T-helper 2 cell treated with Interferon-gamma antibody and Interleukin-4, amounts not matched to agents 100 ng/mL and 5 ng/mL, for 36 hours (primary cell): ENCODE results near the gene MED29. TPM values are rescaled to one million over a fixed set of nuclear protein-coding genes. Genes with fewer than 3 reads are reported as not detected.

Experiments used
- intact Hi-C: fragments of 100-400 bp; cut with micrococcal nuclease; formaldehyde crosslinking; loops from one replicate; pipeline ENCODE4 v1.15.1; 2023
- total RNA-seq: library from RNA; stranded (reverse); gene quantifications from 2 replicates; pipeline ENCODE4 v1.2.3, GENCODE V29; 2022

MED29 gene
- total RNA-seq, 1 donor from 2014 or later: 35.8 TPM

DNA sequence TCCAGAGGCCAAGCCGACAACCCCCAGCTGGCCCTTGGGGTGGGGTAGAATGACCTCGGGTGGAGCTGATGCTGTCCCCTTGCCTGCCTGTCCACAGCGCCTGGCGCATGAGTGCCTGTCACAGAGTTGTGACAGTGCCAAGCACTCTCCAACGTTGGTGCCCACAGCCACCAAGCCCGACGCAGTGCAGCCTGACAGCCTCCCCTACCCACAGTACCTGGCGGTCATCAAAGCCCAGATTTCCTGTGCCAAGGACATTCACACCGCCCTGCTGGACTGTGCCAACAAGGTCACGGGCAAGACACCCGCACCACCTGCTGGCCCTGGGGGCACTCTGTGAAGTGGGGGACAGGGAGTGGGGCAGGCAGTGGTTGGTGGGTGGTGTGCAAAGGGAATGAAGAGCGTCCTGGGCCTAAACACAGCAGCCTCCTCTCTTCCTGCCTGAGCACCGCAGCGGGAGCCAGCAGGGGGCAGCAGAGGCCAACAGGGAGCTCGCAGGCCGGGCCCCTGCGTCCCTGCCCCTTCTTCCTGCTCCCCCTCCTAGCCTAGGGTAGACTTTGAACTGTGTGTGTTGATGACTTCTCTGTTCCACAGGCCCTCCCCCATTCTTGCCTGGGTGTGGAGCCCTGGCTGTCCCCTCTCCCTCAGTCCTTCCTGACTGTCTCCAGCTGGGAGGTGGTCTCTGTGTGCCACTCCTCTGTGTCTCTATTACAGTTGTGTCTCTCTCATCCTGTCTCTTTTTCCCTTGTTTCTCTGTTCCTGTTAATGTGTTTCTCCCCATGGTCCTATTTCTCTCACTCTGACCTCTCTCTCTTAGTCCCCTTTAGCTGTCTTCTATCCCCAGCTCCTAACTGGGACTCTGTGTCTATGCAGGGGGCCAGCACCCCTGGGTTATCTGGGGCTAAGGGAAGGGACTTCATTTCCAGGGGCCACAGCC, 6.5 kb downstream of the MED29 start:
- intact Hi-C loops: loop anchor here (1.0 to 5.0 kb wide), 2 partner anchors 15 to 135 kb away; partner anchors contain the start of genes EID2B and PLEKHG2

DNA sequence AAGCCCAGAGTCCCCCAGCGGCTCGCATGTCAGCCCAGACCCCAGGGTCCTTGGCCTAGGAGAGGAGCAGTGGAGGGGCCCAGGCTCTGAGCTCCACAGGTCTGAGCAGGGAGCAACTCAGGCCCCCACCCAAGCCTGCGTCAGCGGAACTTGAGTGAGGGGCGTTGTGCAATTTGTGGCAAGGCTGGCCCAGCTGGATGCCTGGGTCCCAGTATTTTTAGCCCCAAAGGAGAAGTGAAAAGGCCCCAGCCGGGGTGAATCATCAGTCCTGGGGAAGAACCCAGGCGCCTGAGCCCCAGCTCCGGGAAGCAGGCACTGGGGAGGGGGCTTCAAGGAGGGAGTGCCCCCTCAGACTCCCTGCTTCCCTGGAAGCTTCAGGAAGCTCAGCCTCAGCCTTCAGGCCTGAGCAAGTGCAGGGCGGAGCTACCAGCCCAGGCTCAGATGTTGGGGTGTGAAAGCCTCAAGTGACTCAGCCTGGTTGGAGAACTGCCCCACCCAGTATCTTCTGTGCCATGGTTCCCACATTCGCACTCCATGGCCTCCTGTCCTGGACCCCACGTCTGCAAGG, 7.2 kb downstream of the MED29 start:
- intact Hi-C loops: loop anchor here (5.0 kb wide), 1 partner anchor 134 kb away; the partner anchor contains the start of gene EID2B

DNA sequence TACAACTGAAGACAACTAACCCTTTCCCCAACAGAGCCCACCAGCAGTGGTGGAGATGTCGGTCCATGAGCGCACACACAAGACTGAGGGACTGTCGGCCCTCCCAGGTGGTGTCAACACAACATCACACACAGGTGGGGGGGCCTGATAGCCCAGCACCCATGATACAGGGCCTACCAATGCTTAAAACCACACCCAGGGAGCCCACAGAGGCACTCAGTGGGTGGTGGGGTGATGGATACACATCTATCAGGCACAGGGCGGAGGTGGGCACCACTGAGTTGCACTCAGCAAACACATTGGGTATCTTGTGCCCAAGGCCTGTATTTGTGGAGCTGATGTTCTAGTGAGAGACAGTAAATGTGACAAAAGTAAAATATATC, 8.5 kb downstream of the MED29 start:
- intact Hi-C loops: loop anchor here (5.0 kb wide), 1 partner anchor 133 kb away; the partner anchor contains the start of gene EID2B

DNA sequence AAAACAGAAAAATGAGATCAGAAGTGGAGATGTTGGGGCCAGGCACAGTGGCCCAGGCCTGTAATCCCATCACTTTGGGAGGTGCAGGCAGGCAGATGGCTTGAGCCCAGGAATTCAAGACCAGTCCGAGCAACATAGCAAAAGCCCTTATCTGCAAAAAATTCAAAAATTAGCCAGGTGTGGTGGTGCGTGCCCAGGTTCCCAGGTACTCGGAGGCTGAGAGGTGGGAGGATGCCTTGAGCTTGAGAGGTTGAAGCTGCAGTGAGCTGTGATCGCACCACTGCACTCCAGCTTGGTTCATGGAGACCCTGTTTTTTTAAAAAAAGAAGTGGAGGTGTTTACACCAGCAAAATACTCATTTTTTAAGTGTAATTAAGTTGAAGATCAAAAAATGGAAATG, 8.9 kb downstream of the MED29 start:
- intact Hi-C loops: no loop called here

DNA sequence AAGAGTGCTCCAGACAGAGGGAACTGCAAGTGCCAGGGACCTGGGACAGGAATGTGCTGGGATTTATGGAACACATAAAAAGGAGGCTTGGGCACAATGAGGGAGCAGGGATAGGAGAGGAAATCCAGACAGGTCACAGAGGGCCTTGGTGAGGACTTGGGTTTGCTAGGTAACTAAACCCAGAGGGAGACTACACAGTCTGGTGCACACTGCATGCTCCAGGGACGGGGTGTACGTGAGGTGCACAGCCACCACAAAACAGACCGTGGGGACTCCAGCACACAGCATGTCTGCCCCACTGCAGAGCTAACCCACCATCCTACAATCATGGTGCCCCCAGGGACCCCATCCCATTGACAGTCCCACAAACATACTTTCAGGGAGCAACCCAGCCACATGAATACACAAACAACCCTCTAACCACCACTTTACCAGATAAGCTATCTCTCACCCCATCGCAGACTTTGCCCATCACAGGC, 9.9 kb downstream of the MED29 start:
- intact Hi-C loops: loop anchor here (1.0 kb wide), 1 partner anchor 11 kb away; the partner anchor contains the start of gene PLEKHG2

DNA sequence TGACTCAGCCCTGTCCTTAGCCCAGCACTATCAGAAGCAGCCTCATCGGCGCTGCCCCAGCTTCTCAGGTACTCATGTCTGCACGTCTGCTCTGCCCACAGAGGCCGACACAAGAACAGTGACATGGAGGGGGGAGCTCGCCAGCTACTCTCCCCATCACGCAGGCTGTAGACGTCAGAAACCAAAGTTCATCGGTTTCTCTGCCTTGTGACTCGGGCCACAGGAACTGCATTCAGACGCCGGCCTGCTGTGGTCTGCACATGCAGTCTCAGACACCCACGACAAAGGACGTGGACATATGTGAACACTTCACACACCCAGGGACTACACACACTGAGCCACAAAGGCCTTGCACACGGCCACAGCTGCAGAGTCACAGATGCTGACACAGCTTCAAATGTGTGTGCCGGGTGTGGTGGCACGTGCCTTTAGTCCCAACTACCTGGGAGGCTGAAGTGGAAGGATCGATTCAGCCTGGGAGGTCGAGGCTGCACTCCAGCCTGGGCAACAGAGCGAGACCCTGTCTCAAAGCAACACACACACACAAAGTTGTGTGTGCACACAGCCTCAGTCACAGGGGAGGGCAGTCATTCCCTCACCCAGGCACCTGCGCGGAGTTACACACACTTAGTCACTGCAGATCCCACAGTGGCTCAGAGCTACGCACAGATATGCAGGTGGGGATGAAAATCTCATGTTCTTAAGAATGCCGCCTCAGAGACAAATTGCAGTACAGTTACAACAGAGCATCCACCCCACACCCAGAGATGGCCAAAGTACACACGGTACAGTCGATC, 10.6 kb downstream of the MED29 start:
- intact Hi-C loops: loop anchor here (1.0 kb wide), 1 partner anchor 11 kb away; the partner anchor contains the start of gene PLEKHG2

DNA sequence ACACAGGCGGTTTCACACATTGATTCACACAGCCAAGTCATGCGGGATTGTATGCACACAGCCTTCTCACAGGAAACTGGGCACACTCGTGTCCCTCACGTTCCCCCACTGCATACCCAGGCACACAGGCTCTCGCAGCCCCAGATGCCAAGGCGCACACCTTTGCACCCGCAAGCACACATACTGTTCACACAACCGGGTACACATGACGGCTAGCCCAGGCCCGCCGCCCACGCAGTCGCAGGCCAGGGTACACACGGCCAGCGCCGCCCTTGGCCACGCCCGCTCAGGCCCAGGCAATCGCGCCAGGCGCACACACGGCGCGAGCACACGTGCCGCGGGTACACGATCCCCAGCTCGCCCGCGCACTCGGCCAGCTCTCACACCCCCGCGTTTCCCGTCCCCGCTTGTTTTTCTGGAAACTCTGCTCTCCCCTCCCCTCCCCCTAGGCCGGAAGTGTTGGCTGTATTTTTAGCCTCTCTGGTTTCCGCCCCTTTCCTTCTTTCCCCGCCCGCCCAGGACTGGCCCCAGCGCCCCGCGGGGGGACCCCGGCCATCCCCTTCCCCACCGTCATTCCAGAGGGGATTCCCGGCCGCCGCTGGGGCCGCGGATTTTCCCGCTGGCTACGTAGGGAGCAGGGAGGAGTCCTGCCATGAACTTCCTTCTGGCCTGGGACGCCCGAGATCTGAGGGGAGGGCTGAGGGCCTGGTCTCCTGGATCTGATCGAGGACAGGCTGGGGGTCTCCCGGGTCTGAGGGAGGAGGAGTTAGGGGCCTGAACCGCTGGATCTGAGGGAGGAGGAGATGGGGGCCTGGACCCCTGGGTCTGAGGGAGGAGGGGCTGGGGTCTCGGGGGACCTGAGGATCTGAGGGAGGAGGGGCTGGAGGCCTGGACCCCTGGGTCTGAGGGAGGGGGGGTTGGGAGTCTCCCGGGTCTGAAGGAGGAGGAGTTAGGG, 11.4 kb downstream of the MED29 start:
- intact Hi-C loops: no loop called here

DNA sequence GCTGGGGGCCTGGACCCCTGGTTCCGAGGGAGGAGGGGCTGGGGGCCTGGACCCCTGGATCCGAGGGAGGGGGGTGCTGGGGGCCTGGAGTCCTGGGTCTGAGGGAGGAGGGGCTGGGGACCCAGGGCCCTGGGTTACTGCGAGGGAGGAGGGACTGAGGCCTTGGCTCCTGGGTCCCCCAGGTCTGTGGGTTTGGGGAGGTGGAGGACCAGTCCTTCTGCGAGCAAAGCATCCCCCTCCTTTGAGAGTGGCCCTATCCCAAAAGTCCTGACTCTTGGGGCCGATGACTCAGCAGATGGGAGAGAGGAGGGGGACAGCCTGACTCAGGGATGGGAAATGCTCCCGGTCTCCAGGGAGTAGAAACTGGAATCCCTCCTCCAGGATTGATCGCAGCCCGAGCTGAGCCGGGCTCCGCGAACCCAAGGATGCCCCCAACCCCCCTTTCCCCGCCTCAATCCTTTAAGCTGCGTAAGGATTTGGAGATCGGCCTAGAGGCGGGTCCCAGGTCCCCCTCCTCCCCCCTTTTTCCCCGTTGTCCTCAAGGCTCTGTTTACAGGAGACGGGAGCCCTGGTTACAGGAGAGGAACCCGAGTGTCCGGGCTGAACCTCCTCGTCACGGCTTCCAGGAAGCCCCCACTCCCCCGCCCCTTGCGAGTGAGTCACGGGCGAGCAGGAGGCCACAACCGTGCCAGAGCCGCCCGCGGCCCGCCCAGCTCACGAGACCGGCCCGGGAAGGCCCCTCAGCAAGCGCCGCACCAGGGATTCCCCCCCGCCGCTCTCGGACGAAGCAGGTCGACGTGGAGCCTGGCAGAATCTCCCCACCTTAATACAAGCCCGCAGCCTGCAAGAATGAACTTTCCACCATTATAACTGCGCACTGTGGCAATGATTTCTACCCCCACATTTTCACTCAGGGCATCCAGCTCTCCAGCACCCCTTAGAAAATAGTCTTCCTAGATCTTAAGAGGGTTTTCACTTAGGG, 12.4 kb downstream of the MED29 start:
- intact Hi-C loops: no loop called here

DNA sequence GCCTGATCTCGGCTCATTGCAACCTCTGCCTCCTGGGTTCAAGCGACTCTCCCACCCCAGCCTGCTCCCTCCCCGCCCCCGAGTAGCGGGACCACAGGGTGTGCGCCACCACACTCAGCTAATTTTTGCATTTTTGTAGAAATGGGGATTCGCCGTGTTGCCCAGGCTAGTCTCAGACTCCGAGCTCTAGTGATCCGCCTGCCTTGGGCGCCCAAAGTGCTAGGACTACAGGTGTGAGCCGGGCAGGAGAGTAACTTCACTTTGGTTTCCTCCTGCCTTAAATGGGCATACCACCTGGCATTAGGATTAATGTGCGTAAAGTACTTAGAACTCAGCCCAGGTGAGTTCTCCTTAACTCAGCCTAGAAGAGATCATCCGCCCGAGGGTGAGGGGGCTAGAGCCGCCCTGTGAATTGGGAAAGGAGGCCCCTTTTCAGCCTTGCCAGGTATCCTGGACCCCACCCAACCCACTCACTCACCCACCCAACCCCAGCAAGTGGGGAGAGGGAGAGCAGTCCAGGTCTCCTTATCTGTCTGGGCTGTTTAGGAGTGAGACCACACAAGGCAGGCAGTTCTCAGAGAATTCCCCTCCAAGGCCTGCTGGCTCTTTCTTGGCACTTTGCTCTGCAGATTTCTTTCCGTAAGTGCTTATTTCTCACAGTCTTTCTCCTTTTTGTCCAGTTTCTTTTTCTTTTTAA, 14.2 kb downstream of the MED29 start:
- intact Hi-C loops: no loop called here

DNA sequence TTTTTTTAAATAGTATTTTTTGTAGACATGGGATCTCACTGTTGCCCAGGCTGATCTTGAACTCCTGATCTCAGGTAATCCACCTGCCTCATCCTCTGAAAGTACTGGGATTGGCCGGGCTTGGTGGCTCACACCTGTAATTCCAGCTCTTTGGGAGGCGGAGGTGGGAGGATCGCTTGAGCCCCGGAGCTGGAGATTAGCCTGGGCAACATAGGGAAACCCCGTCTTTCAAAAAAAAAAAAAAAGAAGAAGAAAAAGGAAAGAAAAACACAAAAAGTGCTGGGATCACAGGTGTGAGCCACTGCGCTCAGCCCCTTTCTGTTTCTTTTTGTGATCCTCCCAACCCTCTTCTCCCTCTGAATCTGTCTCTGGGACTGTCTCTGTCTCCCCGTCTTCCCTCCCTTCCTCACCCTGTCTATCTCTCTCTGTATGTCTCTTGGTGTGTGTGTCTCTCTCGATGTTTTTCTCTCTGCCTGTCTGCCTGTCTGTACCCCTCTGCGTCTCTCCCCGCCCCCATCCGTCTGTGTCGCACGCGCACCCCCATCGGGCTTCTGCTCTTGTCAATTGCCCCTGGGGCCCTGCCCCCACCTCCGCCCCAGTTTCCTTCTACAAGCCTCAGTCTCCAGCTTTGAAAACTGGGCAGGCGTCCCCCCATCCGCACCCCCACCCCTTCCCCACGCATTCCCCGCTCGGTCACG, 14.9 kb downstream of the MED29 start:
- intact Hi-C loops: no loop called here

DNA sequence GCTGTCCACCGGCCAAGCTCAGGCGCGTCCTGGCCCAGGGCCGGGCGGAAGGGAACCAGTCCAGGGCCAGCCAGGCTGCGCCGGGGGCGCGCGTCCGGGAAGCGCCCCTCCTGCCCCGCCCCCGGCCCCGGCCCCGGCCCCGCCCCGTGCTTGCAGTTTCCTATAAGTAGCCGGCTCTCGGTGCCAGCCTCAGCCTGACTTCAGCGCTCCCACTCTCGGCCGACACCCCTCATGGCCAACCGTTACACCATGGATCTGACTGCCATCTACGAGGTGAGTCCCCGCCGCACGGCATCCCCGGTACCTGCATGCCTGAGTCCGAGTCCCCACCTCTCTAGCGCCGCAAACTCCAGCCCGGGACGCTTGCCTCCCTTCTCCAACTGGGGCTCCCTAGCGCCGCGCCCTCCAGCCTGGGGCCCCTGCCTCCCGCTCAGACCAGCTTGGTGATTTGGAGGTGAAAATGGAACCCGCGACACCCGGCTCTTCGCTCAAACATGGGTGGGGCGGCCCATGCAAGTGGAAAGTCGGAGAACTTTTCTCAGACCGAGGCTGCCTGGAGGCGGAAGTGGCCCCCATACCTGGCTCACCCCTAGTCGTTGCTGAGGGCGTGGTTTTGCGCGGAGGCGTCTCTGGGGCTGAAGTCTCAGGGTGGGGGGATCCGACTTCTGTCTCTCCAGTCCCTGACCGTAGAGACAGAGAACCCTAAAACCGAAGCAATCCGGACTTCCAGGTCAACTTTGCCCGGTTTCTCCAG, 15.7 kb downstream of the MED29 start, which contains the start of gene ZFP36:
Gene ZFP36 (plus strand): TSS at position 192 of the 754 bp plus-strand sequence. CDS start 58 bp downstream, at position 250.
- intact Hi-C loops: no loop called here

DNA sequence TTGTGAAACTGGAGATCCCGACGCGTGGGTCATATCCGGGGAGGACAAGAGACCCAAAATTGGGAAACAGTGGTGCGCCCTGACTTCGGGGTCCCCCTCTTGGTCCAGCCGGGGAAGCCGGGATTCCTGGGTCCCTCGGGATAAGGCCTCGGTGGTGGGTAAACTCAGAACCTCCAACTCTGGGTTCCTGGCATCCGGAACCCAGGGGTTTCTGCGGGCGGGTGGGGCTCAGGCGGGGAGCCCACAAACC, 16.2 kb downstream of the MED29 start:
- intact Hi-C loops: no loop called here

DNA sequence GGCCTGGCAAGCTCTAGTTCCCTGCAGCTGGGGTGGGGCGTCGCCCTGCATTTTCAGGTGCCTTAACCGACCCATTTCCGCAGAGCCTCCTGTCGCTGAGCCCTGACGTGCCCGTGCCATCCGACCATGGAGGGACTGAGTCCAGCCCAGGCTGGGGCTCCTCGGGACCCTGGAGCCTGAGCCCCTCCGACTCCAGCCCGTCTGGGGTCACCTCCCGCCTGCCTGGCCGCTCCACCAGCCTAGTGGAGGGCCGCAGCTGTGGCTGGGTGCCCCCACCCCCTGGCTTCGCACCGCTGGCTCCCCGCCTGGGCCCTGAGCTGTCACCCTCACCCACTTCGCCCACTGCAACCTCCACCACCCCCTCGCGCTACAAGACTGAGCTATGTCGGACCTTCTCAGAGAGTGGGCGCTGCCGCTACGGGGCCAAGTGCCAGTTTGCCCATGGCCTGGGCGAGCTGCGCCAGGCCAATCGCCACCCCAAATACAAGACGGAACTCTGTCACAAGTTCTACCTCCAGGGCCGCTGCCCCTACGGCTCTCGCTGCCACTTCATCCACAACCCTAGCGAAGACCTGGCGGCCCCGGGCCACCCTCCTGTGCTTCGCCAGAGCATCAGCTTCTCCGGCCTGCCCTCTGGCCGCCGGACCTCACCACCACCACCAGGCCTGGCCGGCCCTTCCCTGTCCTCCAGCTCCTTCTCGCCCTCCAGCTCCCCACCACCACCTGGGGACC, 16.6 kb downstream of the MED29 start:
- intact Hi-C loops: no loop called here

DNA sequence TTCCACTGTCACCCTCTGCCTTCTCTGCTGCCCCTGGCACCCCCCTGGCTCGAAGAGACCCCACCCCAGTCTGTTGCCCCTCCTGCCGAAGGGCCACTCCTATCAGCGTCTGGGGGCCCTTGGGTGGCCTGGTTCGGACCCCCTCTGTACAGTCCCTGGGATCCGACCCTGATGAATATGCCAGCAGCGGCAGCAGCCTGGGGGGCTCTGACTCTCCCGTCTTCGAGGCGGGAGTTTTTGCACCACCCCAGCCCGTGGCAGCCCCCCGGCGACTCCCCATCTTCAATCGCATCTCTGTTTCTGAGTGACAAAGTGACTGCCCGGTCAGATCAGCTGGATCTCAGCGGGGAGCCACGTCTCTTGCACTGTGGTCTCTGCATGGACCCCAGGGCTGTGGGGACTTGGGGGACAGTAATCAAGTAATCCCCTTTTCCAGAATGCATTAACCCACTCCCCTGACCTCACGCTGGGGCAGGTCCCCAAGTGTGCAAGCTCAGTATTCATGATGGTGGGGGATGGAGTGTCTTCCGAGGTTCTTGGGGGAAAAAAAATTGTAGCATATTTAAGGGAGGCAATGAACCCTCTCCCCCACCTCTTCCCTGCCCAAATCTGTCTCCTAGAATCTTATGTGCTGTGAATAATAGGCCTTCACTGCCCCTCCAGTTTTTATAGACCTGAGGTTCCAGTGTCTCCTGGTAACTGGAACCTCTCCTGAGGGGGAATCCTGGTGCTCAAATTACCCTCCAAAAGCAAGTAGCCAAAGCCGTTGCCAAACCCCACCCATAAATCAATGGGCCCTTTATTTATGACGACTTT, 17.4 kb downstream of the MED29 start:
- intact Hi-C loops: no loop called here

DNA sequence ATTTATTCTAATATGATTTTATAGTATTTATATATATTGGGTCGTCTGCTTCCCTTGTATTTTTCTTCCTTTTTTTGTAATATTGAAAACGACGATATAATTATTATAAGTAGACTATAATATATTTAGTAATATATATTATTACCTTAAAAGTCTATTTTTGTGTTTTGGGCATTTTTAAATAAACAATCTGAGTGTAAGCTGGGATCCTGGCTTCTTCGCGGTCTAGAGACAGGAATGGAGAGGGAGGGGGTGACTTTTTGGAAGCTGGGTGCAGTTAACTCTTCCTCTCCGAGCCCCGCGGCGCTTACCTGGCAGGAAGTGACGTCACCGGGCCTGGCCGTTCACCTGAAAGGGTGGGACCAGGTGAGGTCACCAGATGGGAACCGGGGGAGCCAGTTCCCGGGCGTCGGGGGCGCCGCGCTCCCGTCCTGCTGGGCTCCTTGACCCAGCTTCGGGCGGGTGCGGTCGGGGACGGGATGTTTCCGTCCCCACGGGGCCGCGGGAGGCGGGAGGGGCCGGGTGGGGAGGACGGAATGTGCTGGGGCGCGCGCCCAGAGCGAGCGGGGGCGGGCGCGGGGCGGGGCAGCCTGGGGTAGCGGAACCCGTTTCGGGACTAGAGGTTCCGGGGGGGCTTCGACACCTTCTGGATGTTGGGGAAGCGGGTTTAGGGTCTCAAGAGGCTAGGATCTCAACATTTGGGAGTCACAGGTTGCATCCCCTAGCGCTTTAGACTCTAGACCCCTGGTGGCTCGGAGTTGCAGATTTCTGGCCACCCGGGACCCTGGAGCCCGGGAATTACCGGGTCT, 18.2 kb downstream of the MED29 start:
- intact Hi-C loops: no loop called here
